ENCODE data around the gene PARD3. TPM values are rescaled to one million over a fixed set of nuclear protein-coding genes. Genes with fewer than 3 reads are reported as not detected.

PARD3 gene
- total and polyA plus RNA-seq, 2 experiments from 2014 or later, result 6.3 to 21.2 TPM

DNA sequence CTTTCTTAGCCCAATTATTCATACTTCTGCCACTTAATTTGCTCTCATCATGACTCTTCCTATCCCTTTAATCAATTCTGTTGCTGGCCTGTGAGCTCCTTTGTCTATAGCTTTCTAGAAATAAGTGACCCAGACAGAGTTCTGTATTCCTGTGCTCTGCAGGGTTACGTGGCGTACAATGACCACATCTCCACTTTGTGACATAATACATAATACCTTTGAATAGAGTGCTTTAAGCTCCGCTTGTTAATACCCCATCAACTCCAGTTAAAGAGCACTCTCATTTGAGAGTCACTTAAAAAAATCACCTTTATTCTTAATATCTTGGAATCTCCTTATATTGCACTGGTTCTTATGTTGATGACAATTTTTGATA lies 619.0 kb downstream of the PARD3 start:
- Histone ChIP-seq H3K27ac (no peak overlapping the region), H3K4me1 (ENCODE audit: insufficient read depth) (no peaks in the 10 kb centered on the region; the same call in none of the 2 replicates), H3K9ac (no peak overlapping the region), H3K79me2 (ENCODE audit: insufficient read depth) (no peaks in the 10 kb centered on the region), H3F3A (ENCODE audit: insufficient read depth) (no peaks in the 10 kb centered on the region), H3K36me3 (ENCODE audit: low read depth) (no peaks in the 10 kb centered on the region), H4K20me1 (ENCODE audit: insufficient read depth) (no peaks in the 10 kb centered on the region), H3K9me3 (ENCODE audit: low read depth) (no peaks in the 10 kb centered on the region), H3K4me3 (no peak overlapping the region), H3K4me2 (ENCODE audit: unreplicated experiment) (no peak overlapping the region), H2AFZ (no peak overlapping the region), H3K9me2 (ENCODE audit: insufficient read depth) (no peaks in the 10 kb centered on the region), H3K27me3 (replicated peaks; ENCODE audit: insufficient read depth) (no peaks in the 10 kb centered on the region)
- TF ChIP-seq EZH2phosphoT487 (IDR thresholded peaks at IDR 0.05; ENCODE audit: insufficient read depth, low read depth), result no peak
- no peak for TF ChIP-seq EZH2 (IDR thresholded peaks at IDR 0.05; ENCODE audit: insufficient read depth, poor library complexity, severe bottlenecking)
- 98% methylated on average over 3 of the region's 3 CpGs for WGBS, 2 experiments (ENCODE audit: low coverage in 1 of 2, low lambda C conversion rate in 2 of 2, missing lambda C conversion rate in 2 of 2)
- DNase-seq, result no peak
- in situ Hi-C loops (cut with MboI), result no loop called here

DNA sequence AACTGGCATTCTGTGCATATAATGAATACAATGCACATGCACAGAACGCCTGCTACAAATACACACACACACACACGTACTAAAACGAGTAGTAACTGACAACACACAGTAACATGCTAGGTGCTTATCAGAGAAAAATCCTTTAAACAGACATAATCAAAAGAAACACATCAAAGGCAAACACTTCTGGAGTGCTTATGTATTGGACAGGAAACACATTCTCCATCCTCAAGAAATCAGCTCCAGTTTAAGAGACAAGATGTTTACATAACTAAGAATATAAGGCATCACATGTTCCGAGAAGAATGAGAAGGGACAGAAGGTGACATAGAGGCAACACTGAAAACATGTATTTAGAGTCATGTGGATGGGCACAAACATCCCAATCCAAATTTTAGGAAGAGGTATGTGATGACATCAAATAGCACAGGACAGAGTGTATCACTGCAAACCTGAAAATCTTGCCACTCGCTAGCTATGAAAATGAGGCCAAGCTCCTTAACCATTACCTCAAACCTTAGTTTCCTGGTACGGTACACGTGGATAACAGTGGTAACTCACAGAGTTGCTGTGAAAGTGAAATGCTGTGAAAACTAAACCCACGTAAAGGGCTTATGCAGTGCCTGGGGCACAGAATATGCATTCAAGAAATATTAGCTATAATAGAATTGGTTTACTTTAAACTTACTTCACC lies 619.6 kb downstream of the PARD3 start:
- 94 to 96% methylated on average over 8 of the region's 8 CpGs for WGBS, 2 experiments (ENCODE audit: low coverage in 1 of 2, low lambda C conversion rate in 2 of 2, missing lambda C conversion rate in 2 of 2)
- in situ Hi-C loops (cut with MboI), result no loop called here
- H3K4me3 ChIP-seq, result no peak overlapping the region

DNA sequence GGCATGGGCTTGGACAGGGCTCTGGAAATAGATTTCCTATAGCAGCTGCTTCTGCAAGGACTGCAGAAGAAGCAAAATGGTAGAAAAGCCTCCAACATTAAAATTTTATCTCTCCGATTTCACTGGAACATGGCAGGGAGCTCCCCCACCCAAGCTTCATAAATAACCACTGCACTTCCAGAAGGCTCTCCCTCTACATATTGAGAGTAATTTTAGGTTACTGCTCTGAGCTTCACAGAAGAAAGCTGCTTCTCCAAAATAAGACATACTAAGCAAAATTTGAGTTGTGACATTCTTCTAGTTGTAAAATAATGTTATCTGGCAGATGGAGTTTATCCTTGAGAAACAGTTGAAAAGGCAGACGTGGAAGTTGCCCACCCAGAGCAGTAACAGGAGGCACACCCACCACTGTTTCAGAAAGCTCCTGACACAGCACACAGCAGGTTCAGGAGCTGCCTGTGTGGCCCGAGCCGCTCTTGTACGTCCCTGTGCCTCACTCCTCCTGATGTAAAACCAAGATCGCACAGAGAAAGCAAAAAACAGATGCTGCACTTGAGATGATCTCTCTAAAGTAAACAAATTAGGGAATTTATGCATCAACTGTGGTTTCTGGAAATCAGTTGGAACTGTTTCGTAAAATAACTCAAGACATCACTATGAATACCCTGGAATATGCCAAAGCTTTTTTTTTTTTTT lies 621.0 kb downstream of the PARD3 start:
- Histone ChIP-seq H3K9ac (no peak overlapping the region), H4K20me1 (ENCODE audit: insufficient read depth) (no peaks in the 10 kb centered on the region), H3K4me1 (ENCODE audit: insufficient read depth) (no peaks in the 10 kb centered on the region; the same call in none of the 2 replicates), H3K27ac (no peak overlapping the region), H3K27me3 (replicated peaks; ENCODE audit: insufficient read depth) (no peaks in the 10 kb centered on the region), H3K4me3 (no peak overlapping the region), H3F3A (ENCODE audit: insufficient read depth) (no peaks in the 10 kb centered on the region), H3K79me2 (ENCODE audit: insufficient read depth) (no peaks in the 10 kb centered on the region), H3K9me3 (ENCODE audit: low read depth) (no peaks in the 10 kb centered on the region), H3K9me2 (ENCODE audit: insufficient read depth) (no peaks in the 10 kb centered on the region), H3K4me2 (ENCODE audit: unreplicated experiment) (peak overlapping the region; percentile 7), H3K36me3 (ENCODE audit: low read depth) (no peaks in the 10 kb centered on the region), H2AFZ (no peak overlapping the region)
- 32 to 36% methylated on average over 7 of the region's 7 CpGs for WGBS, 2 experiments (ENCODE audit: low coverage in 1 of 2, low lambda C conversion rate in 2 of 2, missing lambda C conversion rate in 2 of 2)
- in situ Hi-C loops (cut with MboI), result no loop called here
- TF ChIP-seq EZH2 (IDR thresholded peaks at IDR 0.05; ENCODE audit: insufficient read depth, poor library complexity, severe bottlenecking), result no peak
- TF ChIP-seq EZH2phosphoT487 (IDR thresholded peaks at IDR 0.05; ENCODE audit: insufficient read depth, low read depth), result no peak
- DNase-seq, result peak; percentile 45

More for the DNA sequence above, 619.6 kb downstream of the PARD3 start:
- no peaks in the 10 kb centered on the region for H3F3A ChIP-seq (ENCODE audit: insufficient read depth)
- no peaks in the 10 kb centered on the region for H3K27me3 ChIP-seq (replicated peaks; ENCODE audit: insufficient read depth)
- no peak overlapping the region for H3K4me2 ChIP-seq (ENCODE audit: unreplicated experiment)
- no peaks in the 10 kb centered on the region for H3K9me2 ChIP-seq (ENCODE audit: insufficient read depth)
- H4K20me1 ChIP-seq (ENCODE audit: insufficient read depth), result no peaks in the 10 kb centered on the region
- TF ChIP-seq EZH2 (IDR thresholded peaks at IDR 0.05; ENCODE audit: insufficient read depth, poor library complexity, severe bottlenecking) (no peak), EZH2phosphoT487 (IDR thresholded peaks at IDR 0.05; ENCODE audit: insufficient read depth, low read depth) (no peak)
- H3K36me3 ChIP-seq (ENCODE audit: low read depth), result no peaks in the 10 kb centered on the region
- no peak overlapping the region for H3K9ac ChIP-seq
- no peaks in the 10 kb centered on the region; the same call in none of the 2 replicates for H3K4me1 ChIP-seq (ENCODE audit: insufficient read depth)
- no peaks in the 10 kb centered on the region for H3K79me2 ChIP-seq (ENCODE audit: insufficient read depth)
- H2AFZ ChIP-seq, result no peak overlapping the region
- no peaks in the 10 kb centered on the region for H3K9me3 ChIP-seq (ENCODE audit: low read depth)
- DNase-seq, result no peak
- H3K27ac ChIP-seq, result no peak overlapping the region

DNA sequence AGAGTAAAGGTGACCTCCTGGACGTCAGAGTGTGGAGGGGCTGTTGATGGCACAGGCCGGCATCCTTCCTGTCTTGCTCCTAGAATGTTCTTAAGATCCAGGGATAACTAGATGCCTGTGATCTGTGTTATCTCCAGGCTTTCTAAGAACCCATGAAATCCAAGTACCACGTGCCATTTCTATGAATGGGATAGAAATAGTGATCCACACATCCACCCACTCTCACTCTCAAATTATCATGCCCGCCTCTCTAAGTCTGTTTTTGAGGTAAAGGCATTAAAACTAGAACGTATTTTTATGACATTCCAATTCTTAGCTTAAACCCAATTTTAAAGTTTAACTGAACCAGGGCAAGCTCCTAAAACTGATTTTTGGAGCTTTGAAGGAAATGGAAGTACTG lies 622.5 kb downstream of the PARD3 start:
- Histone ChIP-seq H3K27ac (no peak overlapping the region), H2AFZ (no peak overlapping the region), H3K27me3 (replicated peaks; ENCODE audit: insufficient read depth) (no peaks in the 10 kb centered on the region), H3K4me2 (ENCODE audit: unreplicated experiment) (no peak overlapping the region), H4K20me1 (ENCODE audit: insufficient read depth) (no peaks in the 10 kb centered on the region), H3K9me3 (ENCODE audit: low read depth) (no peaks in the 10 kb centered on the region), H3F3A (ENCODE audit: insufficient read depth) (no peaks in the 10 kb centered on the region), H3K9me2 (ENCODE audit: insufficient read depth) (no peaks in the 10 kb centered on the region), H3K4me3 (no peak overlapping the region), H3K79me2 (ENCODE audit: insufficient read depth) (no peaks in the 10 kb centered on the region), H3K9ac (no peak overlapping the region), H3K4me1 (ENCODE audit: insufficient read depth) (no peaks in the 10 kb centered on the region; the same call in none of the 2 replicates), H3K36me3 (ENCODE audit: low read depth) (no peaks in the 10 kb centered on the region)
- 94 to 96% methylated on average over 5 of the region's 5 CpGs for WGBS, 2 experiments (ENCODE audit: low coverage in 1 of 2, low lambda C conversion rate in 2 of 2, missing lambda C conversion rate in 2 of 2)
- no peak for TF ChIP-seq EZH2phosphoT487 (IDR thresholded peaks at IDR 0.05; ENCODE audit: insufficient read depth, low read depth)
- no peak for TF ChIP-seq EZH2 (IDR thresholded peaks at IDR 0.05; ENCODE audit: insufficient read depth, poor library complexity, severe bottlenecking)
- DNase-seq, result no peak
- in situ Hi-C loops (cut with MboI), result no loop called here
